Measurements from ENCODE around the gene TMEM87A.

- TF ChIP-seq TAF1 (IDR thresholded peaks at IDR 0.05; ENCODE audit: low read depth, low read length) (no peak), CREB1 (IDR thresholded peaks at IDR 0.05) (no peak), EP300 (IDR thresholded peaks at IDR 0.05; ENCODE audit: borderline replicate concordance in 1 of 2, low read depth in 2 of 2, low read length in 2 of 2) (no peak), CTCF (IDR thresholded peaks at IDR 0.05; ENCODE audit: control extremely low read depth in 1 of 3, insufficient read depth in 1 of 3, low read depth in 1 of 3, low read length in 3 of 3) (no peak), POLR2AphosphoS5 (IDR thresholded peaks at IDR 0.05; ENCODE audit: low read depth, low read length) (no peak), YY1 (IDR thresholded peaks at IDR 0.05; ENCODE audit: low read depth, low read length) (no peak), EZH2 (IDR thresholded peaks at IDR 0.05; ENCODE audit: low read depth, low read length, severe bottlenecking) (no peak)
These were observed 88.9 kb downstream of the TMEM87A start for GRCh38 chr15:42184296-42184695.
